Measurements from ENCODE around the gene STX1A.

DNA sequence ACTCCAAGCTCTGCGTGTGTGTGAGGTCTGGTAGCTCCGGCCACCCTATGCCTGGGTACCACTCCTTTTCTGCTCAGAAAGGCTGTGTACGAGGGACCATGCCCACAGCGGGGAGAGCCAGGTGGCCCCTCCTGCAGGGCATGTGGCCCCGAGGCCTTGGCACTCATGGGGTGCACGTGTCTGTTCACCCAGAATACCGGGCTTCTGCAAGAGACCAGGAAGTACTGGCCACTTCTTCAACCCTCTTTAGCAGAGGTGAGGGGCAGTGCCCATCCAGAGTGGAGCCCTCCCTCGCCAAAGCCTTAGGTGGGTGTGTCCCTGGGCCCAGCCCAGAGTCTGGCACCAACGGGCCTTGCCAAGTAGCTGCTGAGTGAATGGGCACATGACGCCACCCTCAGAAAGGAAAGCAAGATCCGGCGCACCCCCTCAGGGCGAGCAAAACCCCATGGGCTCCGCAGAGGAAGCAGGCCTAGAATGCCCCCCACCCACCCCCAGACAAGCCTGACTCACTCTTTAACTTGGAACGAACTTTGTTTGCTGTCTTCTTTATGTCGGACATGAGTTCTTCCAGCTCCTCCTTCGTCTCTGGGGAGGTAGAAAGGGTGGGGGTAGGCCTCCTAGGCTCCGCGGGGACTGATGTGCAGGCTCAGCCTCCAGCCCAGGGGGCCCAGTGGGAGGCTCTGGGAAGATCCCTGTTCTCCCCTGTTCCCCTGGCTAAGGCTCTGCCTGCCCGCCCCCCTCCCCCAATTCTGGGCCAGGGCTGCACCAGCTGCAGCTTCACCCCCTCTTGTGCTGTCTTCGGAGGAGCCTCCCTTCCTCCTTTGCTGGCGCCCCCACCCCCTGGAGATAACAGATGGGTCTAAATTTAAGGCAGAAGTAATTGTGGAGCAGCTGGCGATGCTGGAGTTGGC, 14.6 kb downstream of the STX1A start:
- TF ChIP-seq, protein P1, sequence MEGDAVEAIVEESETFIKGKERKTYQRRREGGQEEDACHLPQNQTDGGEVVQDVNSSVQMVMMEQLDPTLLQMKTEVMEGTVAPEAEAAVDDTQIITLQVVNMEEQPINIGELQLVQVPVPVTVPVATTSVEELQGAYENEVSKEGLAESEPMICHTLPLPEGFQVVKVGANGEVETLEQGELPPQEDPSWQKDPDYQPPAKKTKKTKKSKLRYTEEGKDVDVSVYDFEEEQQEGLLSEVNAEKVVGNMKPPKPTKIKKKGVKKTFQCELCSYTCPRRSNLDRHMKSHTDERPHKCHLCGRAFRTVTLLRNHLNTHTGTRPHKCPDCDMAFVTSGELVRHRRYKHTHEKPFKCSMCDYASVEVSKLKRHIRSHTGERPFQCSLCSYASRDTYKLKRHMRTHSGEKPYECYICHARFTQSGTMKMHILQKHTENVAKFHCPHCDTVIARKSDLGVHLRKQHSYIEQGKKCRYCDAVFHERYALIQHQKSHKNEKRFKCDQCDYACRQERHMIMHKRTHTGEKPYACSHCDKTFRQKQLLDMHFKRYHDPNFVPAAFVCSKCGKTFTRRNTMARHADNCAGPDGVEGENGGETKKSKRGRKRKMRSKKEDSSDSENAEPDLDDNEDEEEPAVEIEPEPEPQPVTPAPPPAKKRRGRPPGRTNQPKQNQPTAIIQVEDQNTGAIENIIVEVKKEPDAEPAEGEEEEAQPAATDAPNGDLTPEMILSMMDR (IDR thresholded peaks at IDR 0.05) = no peak
- TF ChIP-seq POLR2A (IDR thresholded peaks at IDR 0.05) (no peak), POLR2AphosphoS5 (IDR thresholded peaks at IDR 0.05) (no peak)
